DOHH2 (cell line): ENCODE data around the gene UVSSA.

Experiments
- H3F3A ChIP-seq: fragments of 200-600 bp; sonication (generic), shearing (Covaris generic); 2 replicates; pipeline ENCODE4 v1.6.0; 2016; ENCODE audit warnings: antibody characterized with exemption, mild to moderate bottlenecking; ENCODE audit not compliant: control insufficient read depth, insufficient read depth
- H3K27ac ChIP-seq: fragments of 200-600 bp; sonication (generic); 2 replicates; pipeline ENCODE4 v1.5.1; 2014; ENCODE audit warnings: low read depth, mild to moderate bottlenecking, low read length, moderate library complexity
- H3K27me3 ChIP-seq: fragments of 200-600 bp; sonication (generic); 2 replicates; pipeline ENCODE4 v1.6.1; 2014; ENCODE audit warnings: mild to moderate bottlenecking, low read length, mixed read lengths; ENCODE audit not compliant: control insufficient read depth
- H3K36me3 ChIP-seq: fragments of 200-600 bp; sonication (generic); 2 replicates; pipeline ENCODE4 v1.6.1; 2014; ENCODE audit warnings: mild to moderate bottlenecking, low read length, moderate library complexity, mixed read lengths; ENCODE audit not compliant: control insufficient read depth
- H3K4me1 ChIP-seq: fragments of 200-600 bp; sonication (generic); 2 replicates; pipeline ENCODE4 v1.6.1; 2014; ENCODE audit warnings: mild to moderate bottlenecking, low read length, mixed read lengths; ENCODE audit not compliant: control insufficient read depth
- H3K4me2 ChIP-seq: fragments of 200-600 bp; sonication (generic); 2 replicates; pipeline ENCODE4 v1.6.0; 2014; ENCODE audit warnings: mild to moderate bottlenecking, low read length, moderate library complexity
- H3K4me3 ChIP-seq: fragments of 200-600 bp; sonication (generic); 2 replicates; pipeline ENCODE4 v1.5.1; 2014; ENCODE audit warnings: mild to moderate bottlenecking, low read length, mixed read lengths
- H3K79me2 ChIP-seq: fragments of 200-600 bp; sonication (generic); 2 replicates; pipeline ENCODE4 v1.6.1; 2014; ENCODE audit warnings: mild to moderate bottlenecking, low read length, mixed read lengths; ENCODE audit not compliant: control insufficient read depth
- H3K9me2 ChIP-seq: fragments of 200-600 bp; sonication (generic); replicated peaks from 2 replicates; pipeline ENCODE4 v1.6.1; 2014; ENCODE audit warnings: mild to moderate bottlenecking, low read length, mixed read lengths; ENCODE audit not compliant: control insufficient read depth
- H3K9me3 ChIP-seq: fragments of 200-600 bp; sonication (generic); 2 replicates; pipeline ENCODE4 v1.6.1; 2014; ENCODE audit warnings: antibody characterized with exemption, low read length, mixed read lengths; ENCODE audit not compliant: control insufficient read depth, insufficient read depth
- H4K20me1 ChIP-seq: fragments of 200-600 bp; sonication (generic); 2 replicates; pipeline ENCODE4 v1.6.0; 2014; ENCODE audit warnings: low read depth, mild to moderate bottlenecking, antibody characterized with exemption, low read length, moderate library complexity; ENCODE audit not compliant: control insufficient read depth, insufficient read depth
- CTCF ChIP-seq: fragments of 200-600 bp; sonication (generic); IDR thresholded peaks from one replicate; pipeline ENCODE4 v1.5.1; 2014; ENCODE audit warnings: antibody characterized with exemption, mild to moderate bottlenecking, low read depth, low read length; ENCODE audit not compliant: poor library complexity, severe bottlenecking
- EZH2phosphoT487 ChIP-seq: fragments of 200-600 bp; sonication (generic); IDR thresholded peaks from 2 replicates; pipeline ENCODE4 v1.6.1; 2017; ENCODE audit warnings: borderline replicate concordance, mild to moderate bottlenecking, antibody characterized with exemption, low read length, moderate library complexity, mixed read lengths

UVSSA gene

GRCh38 chr4:1405636-1406393 lies 58.8 kb downstream of the UVSSA start:
- Histone ChIP-seq H3K4me1 (no peaks in the 10 kb centered on the region), H4K20me1 (no peaks in the 10 kb centered on the region), H3K79me2 (no peaks in the 10 kb centered on the region), H3K4me2 (no peak overlapping the region), H3K36me3 (no peaks in the 10 kb centered on the region), H3K9me2 (no peaks in the 10 kb centered on the region), H3F3A (no peaks in the 10 kb centered on the region), H3K27ac (no peak overlapping the region), H3K9me3 (peaks cover 10% of the 10 kb centered on the region; the same call in 1 of the 2 replicates), H3K4me3 (no peak overlapping the region), H3K27me3 (no peaks in the 10 kb centered on the region)
- no peak for TF ChIP-seq CTCF
- TF ChIP-seq EZH2phosphoT487: no peak

GRCh38 chr4:1406394-1406980 lies 59.5 kb downstream of the UVSSA start, which contains the start of gene NKX1-1:
TSS of gene NKX1-1 (minus strand) at chr4:1406442. CDS start at chr4:1406442, 0 bp downstream.
- Histone ChIP-seq H4K20me1 (no peaks in the 10 kb centered on the region), H3K4me3 (no peak within 1 kb of the TSS), H3K79me2 (no peaks in the 10 kb centered on the region), H3K27ac (no peak within 1 kb of the TSS), H3K4me1 (no peaks in the 10 kb centered on the region), H3K9me3 (peaks cover 5% of the 10 kb centered on the region; the same call in 1 of the 2 replicates), H3K27me3 (no peaks in the 10 kb centered on the region), H3K9me2 (no peaks in the 10 kb centered on the region), H3K36me3 (no peaks in the 10 kb centered on the region), H3F3A (no peaks in the 10 kb centered on the region), H3K4me2 (no peak within 1 kb of the TSS)
- TF ChIP-seq CTCF (no peak), EZH2phosphoT487 (no peak)

- no peaks in the 10 kb centered on the region for H3K36me3 ChIP-seq
- H3K27ac ChIP-seq: no peak overlapping the region
- H3K9me2 ChIP-seq: no peaks in the 10 kb centered on the region
- no peaks in the 10 kb centered on the region for H3F3A ChIP-seq
- H3K4me1 ChIP-seq: no peaks in the 10 kb centered on the region
- H3K27me3 ChIP-seq: no peaks in the 10 kb centered on the region
- H3K9me3 ChIP-seq: peaks cover 3% of the 10 kb centered on the region; the same call in 1 of the 2 replicates
- TF ChIP-seq CTCF (no peak), EZH2phosphoT487 (no peak)
- H4K20me1 ChIP-seq: no peaks in the 10 kb centered on the region
- no peaks in the 10 kb centered on the region for H3K79me2 ChIP-seq
- H3K4me3 ChIP-seq: no peak overlapping the region
- no peak overlapping the region for H3K4me2 ChIP-seq
These were observed 60.1 kb downstream of the UVSSA start for GRCh38 chr4:1406981-1407656.
